Stimulated activated CD4-positive, alpha-beta T cell treated with anti-CD3 and anti-CD28 coated beads, TNF-alpha, amount 100 ng/mL, for 48 hours (primary cell): ENCODE measurements around the gene SMPDL3B.
A peak's percentile ranks its signal among the peaks of the same experiment; 100 is the strongest.

Source experiments
- DNase-seq, 3 donors: peaks; one replicate each; pipeline ENCODE4 v3.0.0-alpha.2; 2020; ENCODE audit warnings: low read depth in 3 of 3

SMPDL3B gene

GRCh38 chr1:27940870-27941560 lies 6.2 kb downstream of the SMPDL3B start:
- no peak for DNase-seq

GRCh38 chr1:27941671-27942540 lies 7.1 kb downstream of the SMPDL3B start:
- DNase-seq, result no peak

GRCh38 chr1:27945020-27945419 lies 10.2 kb downstream of the SMPDL3B start:
- no peak for DNase-seq

- no peak for DNase-seq
Observed at GRCh38 chr1:27949027-27949426, 14.2 kb downstream of the SMPDL3B start.

GRCh38 chr1:27951396-27951795 lies 16.6 kb downstream of the SMPDL3B start:
- no peak for DNase-seq

GRCh38 chr1:27952147-27952546 lies 17.3 kb downstream of the SMPDL3B start:
- no peak for DNase-seq

GRCh38 chr1:27954186-27954585 lies 19.4 kb downstream of the SMPDL3B start:
- DNase-seq, result no peak

GRCh38 chr1:27955076-27955475 lies 20.3 kb downstream of the SMPDL3B start:
- no peak for DNase-seq

- no peak for DNase-seq
Observed at GRCh38 chr1:27956761-27957160, 22.0 kb downstream of the SMPDL3B start.

- no peak for DNase-seq
Observed at GRCh38 chr1:27957655-27958054, 22.9 kb downstream of the SMPDL3B start.

GRCh38 chr1:27958513-27958912 lies 23.7 kb downstream of the SMPDL3B start:
- no peak for DNase-seq

GRCh38 chr1:27959792-27960603 lies 25.2 kb downstream of the SMPDL3B start, which contains the start of gene XKR8:
XKR8 (plus strand) TSS chr1:27959973; CDS start chr1:27960070, 97 bp downstream.
- peak; percentile 70 to 78 (median 72) for DNase-seq

GRCh38 chr1:27960762-27961645 lies 26.2 kb downstream of the SMPDL3B start:
- DNase-seq, result no peak

GRCh38 chr1:27961646-27962221 lies 26.9 kb downstream of the SMPDL3B start:
- no peak for DNase-seq

- DNase-seq, result no peak
Observed at GRCh38 chr1:27963393-27963792, 28.6 kb downstream of the SMPDL3B start.

- no peak for DNase-seq
Observed at GRCh38 chr1:27966402-27967105, 31.8 kb downstream of the SMPDL3B start.

GRCh38 chr1:27967106-27967883 lies 32.5 kb downstream of the SMPDL3B start:
- no peak for DNase-seq

GRCh38 chr1:27967884-27968466 lies 33.2 kb downstream of the SMPDL3B start:
- DNase-seq, result no peak

- no peak for DNase-seq
Observed at GRCh38 chr1:27968692-27969091, 33.9 kb downstream of the SMPDL3B start.
